COLO668 (cell line): ENCODE results near the gene MEF2A.

ENCODE experiments used
- DNase-seq: peaks from one replicate; lab custom pipeline; 2025; ENCODE audit not compliant: unreplicated experiment; lab: John Stamatoyannopoulos, UW

MEF2A gene

DNA sequence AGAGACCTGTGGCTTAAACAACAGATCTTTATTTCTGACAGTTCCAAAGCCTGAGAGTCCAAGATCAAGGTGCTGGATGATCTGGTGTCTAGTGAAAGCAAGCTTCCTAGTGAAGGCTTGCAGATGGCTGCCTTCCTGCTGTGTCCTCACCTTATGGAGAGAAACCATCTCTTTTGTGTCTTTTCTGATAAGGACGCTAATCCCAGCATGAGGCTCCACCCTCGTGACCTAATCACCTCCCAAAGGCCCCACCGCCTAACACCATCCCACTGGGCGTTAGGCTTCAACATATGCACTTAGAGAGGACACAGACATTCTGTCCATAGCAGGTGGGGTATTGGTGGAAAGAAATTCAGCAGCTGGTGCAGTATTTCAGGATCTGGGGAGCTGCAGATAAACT, 187.3 kb downstream of the MEF2A start:
- DNase-seq, result no peak

GRCh38 chr15:99755692-99756409, 190.1 kb downstream of the MEF2A start:
- DNase-seq, result peak; percentile 37

- DNase-seq, result no peak
Measured at GRCh38 chr15:99762288-99762687, 196.5 kb downstream of the MEF2A start.

GRCh38 chr15:99763827-99764226, 198.0 kb downstream of the MEF2A start:
- DNase-seq, result no peak

DNA sequence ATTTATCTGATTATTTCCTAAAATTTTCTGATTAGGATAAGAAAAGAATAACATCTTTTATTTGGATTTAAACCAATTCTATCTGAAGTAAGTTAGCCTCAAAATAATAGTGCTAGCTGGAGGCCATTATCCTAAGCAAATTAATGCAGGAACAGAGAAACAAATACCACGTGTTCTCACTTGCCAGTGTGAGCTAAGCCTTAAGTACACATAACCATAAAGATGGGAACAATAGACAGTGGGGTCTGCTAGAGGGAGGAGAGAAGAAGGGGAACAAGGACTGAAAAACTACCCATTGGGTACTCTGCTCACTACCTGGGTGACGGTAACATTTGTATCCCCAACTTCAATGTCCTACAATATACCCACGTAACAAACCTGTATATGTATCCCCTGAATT, 198.7 kb downstream of the MEF2A start:
- DNase-seq, result no peak
